Erythroblast (primary cell): Measurements from ENCODE around the gene ITPR3.

Experiments
- GATA1 ChIP-seq: IDR thresholded peaks from 2 replicates; pipeline ENCODE4 v1.6.1; 2011; ENCODE audit warnings: low read depth, mild to moderate bottlenecking, control low read depth, low read length, moderate library complexity
- POLR2A ChIP-seq: IDR thresholded peaks from 2 replicates; pipeline ENCODE4 v1.6.1; 2011; ENCODE audit warnings: mild to moderate bottlenecking, low read length

GRCh38 chr6:33685411-33686224 lies 64.5 kb downstream of the ITPR3 start:
- TF ChIP-seq POLR2A (no peak), GATA1 (no peak)
